ENCODE results near the gene ARHGAP6. TPM values are rescaled to one million over a fixed set of nuclear protein-coding genes. Genes with fewer than 3 reads are reported as not detected.
A peak's percentile ranks its signal among the peaks of the same experiment; 100 is the strongest.

ARHGAP6 gene
- total RNA-seq, 2 donors from 2014 or later = 0.30 to 16.1 TPM

DNA sequence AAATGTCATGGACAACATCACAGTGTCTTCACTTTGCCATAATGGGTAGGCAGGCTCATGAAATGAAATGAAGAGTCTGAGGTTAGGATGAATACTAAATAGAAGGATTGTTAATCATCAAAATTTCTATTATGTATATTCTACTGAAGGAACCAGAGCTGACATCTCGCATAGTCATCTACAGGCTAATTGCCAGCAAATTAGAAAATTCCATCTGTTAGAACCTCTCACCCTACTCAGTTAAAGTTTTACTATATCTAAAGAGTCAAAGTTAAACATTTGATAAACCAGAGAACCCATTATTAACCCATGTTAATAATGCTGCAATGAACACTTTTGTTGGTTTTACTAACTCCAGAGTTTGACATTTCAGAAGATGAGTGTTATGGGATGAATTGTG, 114.6 kb downstream of the ARHGAP6 start:
- Mint-ChIP-seq H3K27ac (no peak overlapping the region), H3K27me3 (peaks cover 31% of the 10 kb centered on the region), H3K4me1 (no peaks in the 10 kb centered on the region), H3K36me3 (ENCODE audit: low read depth) (no peaks in the 10 kb centered on the region), H3K4me3 (no peak overlapping the region)
- ATAC-seq = no peak
- H3K9me3 ChIP-seq (ENCODE audit: control insufficient read depth, low read length, poor library complexity, severe bottlenecking) = no peaks in the 10 kb centered on the region
- no peak for DNase-seq

DNA sequence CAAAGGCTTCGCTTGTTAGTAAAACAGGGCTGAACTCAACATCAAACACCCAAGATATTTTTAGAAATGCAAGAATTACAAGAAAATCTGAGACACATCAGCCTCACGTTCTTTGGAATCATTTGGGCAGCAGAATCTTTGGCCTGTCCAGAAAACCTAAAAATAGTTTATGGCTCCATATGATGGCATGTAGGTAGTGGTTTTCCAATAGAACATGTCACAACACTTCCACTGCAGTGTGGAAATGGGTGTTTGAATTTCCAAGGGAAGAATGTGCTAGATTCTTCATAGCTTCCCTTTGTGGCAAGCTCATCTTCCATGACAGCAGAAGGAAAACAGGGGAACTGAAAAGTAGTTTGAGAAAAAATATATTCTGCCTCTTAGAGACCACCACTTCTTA, 118.8 kb downstream of the ARHGAP6 start:
- Mint-ChIP-seq H3K27me3 (peaks cover 7% of the 10 kb centered on the region), H3K36me3 (ENCODE audit: low read depth) (no peaks in the 10 kb centered on the region), H3K4me1 (no peaks in the 10 kb centered on the region), H3K27ac (no peak overlapping the region), H3K4me3 (no peak overlapping the region)
- H3K9me3 ChIP-seq (ENCODE audit: control insufficient read depth, low read length, poor library complexity, severe bottlenecking) = no peaks in the 10 kb centered on the region
- no peak for ATAC-seq
- DNase-seq = no peak

DNA sequence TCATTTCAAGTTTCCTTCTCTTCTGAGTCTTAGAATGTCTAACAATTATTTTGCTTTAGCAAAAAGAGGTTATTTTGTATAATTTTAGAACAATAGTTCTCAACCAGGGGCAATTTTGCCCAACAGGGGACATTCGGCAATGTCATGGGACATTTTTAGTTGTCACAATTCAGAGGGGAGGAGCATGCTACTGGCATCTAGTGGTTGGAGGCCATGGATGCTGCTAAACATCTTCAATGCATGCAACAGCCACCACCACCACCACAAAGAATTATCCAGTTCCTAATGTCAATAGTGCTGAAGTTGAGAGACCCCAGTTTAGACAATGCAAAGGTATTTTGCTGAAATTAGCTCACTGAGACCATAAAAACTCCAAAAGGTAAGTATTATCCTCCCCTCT, 122.5 kb downstream of the ARHGAP6 start:
- Mint-ChIP-seq H3K27ac (no peak overlapping the region), H3K4me3 (no peak overlapping the region), H3K27me3 (peaks cover 5% of the 10 kb centered on the region), H3K36me3 (ENCODE audit: low read depth) (no peaks in the 10 kb centered on the region), H3K4me1 (no peaks in the 10 kb centered on the region)
- DNase-seq = no peak
- no peaks in the 10 kb centered on the region for H3K9me3 ChIP-seq (ENCODE audit: control insufficient read depth, low read length, poor library complexity, severe bottlenecking)
- ATAC-seq = no peak

DNA sequence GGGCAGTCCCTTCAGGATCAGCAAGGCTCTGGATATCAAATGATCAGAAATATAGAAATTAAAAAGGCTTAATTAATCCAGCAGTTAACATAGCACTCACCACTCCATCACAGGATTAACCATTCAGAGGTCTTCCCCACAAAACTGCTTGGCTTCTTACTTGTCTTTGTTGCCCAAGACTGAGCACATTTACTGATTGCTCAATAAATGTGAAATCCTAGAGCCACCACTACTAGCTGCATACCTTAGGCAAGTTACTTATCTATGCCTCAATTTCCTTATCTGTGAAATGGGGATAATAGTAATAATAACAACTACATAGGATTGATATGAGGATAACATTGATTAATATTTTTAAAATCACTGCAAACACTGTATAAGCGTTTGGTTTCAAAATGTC, 124.2 kb downstream of the ARHGAP6 start:
- Mint-ChIP-seq H3K27me3 (peaks cover 5% of the 10 kb centered on the region), H3K4me3 (no peak overlapping the region), H3K36me3 (ENCODE audit: low read depth) (no peaks in the 10 kb centered on the region), H3K27ac (no peak overlapping the region), H3K4me1 (no peaks in the 10 kb centered on the region)
- no peaks in the 10 kb centered on the region for H3K9me3 ChIP-seq (ENCODE audit: control insufficient read depth, low read length, poor library complexity, severe bottlenecking)
- DNase-seq (no peak), ATAC-seq (no peak)

DNA sequence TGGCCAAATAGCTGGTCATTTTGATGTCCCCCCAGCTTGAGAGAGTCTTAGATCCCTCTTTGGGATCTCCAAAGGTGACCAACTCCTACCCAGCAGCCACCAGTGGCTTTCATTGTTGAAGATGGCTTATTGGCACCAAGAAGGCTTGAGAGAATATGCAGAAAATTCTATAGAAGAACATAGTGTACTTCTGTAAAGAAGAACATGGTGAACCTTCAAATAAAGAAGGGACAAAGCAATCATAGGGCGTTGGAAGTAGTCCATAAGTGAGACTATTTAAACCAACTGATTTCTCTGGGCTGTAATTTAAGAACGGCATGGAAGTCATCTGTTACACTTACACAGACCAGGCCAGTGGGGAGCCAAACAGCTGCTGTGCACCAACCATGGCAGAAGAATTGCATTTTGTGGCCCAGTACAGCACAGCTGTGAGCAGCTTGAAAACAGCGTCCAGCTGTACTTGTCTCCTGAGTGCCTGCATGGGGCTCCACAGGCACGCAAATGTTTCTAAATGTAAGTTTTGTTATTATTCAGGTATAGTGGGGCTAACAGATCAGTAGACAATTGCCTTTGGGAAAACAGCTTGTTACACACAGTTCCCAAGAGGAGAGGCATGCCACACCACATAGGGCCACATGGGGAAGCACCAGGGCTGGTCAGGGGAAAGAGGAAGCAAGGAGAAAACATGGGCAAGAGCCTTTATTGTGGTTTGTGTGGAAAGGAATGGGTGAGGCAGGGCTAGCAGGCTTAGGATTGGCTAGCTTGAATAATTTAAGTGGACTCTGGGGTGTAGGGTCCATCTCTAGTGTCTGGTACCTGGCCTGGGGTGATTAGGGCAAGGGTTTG, 125.0 kb downstream of the ARHGAP6 start:
- DNase-seq (no peak), ATAC-seq (no peak)
- Mint-ChIP-seq H3K36me3 (ENCODE audit: low read depth) (no peaks in the 10 kb centered on the region), H3K27me3 (peaks cover 5% of the 10 kb centered on the region), H3K4me3 (no peak overlapping the region), H3K4me1 (no peaks in the 10 kb centered on the region), H3K27ac (no peak overlapping the region)
- no peaks in the 10 kb centered on the region for H3K9me3 ChIP-seq (ENCODE audit: control insufficient read depth, low read length, poor library complexity, severe bottlenecking)

DNA sequence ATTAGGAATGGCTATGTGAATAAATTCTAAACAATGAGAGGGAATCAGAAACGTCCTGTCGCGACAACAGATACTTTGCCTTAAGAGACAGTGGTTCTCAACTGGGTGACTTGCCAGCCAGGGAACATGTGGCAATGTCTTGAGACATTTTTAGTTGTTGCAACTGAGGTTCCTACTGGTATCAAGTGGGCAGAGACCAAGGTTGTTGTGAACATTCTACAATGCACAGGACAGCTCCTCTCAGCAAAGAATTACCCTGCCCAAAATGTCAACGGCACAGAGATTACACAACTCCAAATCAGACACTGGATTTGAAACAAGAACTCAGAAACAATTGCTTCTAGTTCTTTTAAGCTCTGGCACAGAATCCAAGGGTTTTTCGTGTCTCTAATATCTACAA, 128.6 kb downstream of the ARHGAP6 start:
- H3K27me3 Mint-ChIP-seq = peaks cover 5% of the 10 kb centered on the region
- no peak overlapping the region for H3K4me3 Mint-ChIP-seq
- H3K36me3 Mint-ChIP-seq (ENCODE audit: low read depth) = no peaks in the 10 kb centered on the region
- DNase-seq = no peak
- H3K9me3 ChIP-seq (ENCODE audit: control insufficient read depth, low read length, poor library complexity, severe bottlenecking) = no peaks in the 10 kb centered on the region
- ATAC-seq = no peak
- H3K4me1 Mint-ChIP-seq = no peaks in the 10 kb centered on the region
- H3K27ac Mint-ChIP-seq = no peak overlapping the region

DNA sequence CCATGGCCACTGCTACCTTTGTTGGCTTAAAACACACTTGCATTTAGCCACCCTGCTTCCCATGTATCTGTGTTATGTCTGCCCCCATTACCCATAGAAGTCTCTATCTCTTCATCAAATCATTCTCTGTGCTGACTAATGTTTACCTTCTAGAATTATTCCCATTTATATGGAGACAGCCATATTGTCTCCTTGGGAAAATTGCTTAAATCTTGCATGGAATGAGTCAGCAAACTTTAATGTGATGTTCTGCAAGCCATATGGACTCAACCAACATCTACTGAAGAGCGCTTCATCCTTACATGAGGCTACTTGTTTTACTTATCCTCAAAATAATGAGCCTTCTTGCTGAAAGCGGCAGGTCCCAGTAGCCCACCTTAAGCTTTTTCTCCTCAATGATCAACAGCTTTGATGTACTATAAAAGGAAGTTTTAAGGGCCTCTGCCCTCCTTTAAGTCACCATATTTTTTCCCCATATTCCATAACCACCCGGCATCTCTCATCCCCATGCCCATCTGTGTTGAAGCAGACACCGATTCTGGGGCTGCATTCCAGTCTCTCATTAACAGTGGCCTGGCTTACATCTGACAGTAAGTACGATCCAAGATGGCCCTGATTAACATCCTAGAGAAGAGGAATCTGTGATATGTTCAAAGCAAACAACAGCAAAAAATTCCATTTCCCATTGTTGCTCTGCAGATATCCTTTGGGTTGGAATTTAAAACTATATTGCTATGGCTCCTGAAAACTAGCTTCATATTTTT, 130.4 kb downstream of the ARHGAP6 start:
- DNase-seq = no peak
- Mint-ChIP-seq H3K4me1 (no peaks in the 10 kb centered on the region), H3K4me3 (no peak overlapping the region), H3K36me3 (ENCODE audit: low read depth) (no peaks in the 10 kb centered on the region), H3K27me3 (no peaks in the 10 kb centered on the region), H3K27ac (no peak overlapping the region)
- no peak for ATAC-seq
- H3K9me3 ChIP-seq (ENCODE audit: control insufficient read depth, low read length, poor library complexity, severe bottlenecking) = no peaks in the 10 kb centered on the region

DNA sequence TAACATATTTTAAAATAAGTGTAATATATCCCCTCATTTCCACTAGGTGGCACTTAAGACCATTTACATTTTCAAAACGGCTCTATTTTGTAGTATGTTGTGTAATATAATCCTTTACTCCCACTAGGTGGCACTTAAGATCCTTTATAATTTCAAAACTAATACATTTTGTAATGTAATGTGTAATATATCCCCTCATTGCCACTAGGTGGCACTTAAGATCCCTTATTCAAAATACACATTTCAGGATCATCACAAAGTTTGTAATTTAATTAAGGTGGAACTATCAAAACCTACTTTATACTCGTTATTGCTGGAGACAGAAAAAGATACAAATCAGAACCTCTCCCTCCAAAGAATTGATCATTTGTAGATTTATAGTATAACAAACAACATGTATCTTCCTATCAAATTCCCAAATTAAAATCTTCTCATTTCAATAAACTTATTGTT, 132.5 kb downstream of the ARHGAP6 start:
- peak; percentile 99 for ATAC-seq
- no peaks in the 10 kb centered on the region for H3K36me3 Mint-ChIP-seq (ENCODE audit: low read depth)
- no peaks in the 10 kb centered on the region for H3K27me3 Mint-ChIP-seq
- no peak overlapping the region for H3K4me3 Mint-ChIP-seq
- H3K4me1 Mint-ChIP-seq = no peaks in the 10 kb centered on the region
- no peak overlapping the region for H3K27ac Mint-ChIP-seq
- DNase-seq = no peak
- no peaks in the 10 kb centered on the region for H3K9me3 ChIP-seq (ENCODE audit: control insufficient read depth, low read length, poor library complexity, severe bottlenecking)

DNA sequence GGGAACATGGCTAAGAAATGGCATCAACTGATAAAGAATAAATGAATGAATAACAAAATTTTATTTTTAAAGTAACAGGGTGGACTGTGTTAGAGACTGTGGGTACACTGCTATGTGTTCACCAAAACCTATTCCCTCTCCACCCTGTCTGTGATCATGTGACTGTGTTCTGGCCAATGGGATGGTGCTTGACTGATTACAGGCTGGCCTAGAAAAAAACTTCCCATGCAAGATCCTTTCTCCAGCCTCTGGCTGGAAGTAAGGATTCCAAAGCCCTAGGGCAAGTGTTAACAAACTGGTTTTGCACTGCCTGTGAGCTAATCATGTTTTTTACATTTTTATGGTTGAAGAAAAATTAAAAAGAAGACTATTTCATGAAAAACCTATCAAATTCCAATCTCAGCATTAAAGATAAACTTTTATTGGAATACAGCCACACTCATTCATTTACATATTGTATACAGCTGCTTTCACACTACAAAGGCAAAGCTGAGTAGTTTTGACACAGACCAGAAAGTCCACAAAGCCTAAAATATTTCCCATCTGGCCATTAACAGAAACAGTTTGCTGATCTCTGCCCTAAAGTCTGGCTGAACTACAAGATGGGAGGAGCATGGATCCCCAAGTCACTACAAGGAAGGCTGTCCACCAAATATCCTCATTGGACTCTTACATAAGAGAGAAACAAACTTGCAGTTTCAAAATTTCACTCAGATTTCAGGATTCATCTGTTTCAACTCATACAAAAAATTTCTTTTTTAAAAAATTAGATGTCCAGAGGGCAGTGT, 133.2 kb downstream of the ARHGAP6 start:
- no peak for ATAC-seq
- no peak overlapping the region for H3K27ac Mint-ChIP-seq

DNA sequence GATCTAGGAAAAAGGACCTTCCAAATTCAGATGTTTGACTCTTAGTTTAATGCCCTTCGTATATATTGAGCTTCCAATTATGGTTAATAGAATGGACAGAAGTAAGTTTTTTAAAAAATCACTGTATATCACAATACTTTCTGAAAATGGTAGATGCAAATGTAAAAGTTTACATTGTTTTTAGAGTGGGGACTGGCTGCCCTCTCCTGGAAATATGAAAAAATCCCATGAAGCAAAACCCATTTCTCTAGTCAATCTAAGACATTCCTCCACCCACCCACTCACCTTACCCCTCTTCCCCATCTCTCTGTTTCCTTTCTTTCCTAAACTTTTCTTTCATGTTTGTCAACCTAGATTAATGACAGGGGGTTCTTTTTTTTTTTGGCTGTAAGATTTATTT, 134.5 kb downstream of the ARHGAP6 start:
- H3K9me3 ChIP-seq (ENCODE audit: control insufficient read depth, low read length, poor library complexity, severe bottlenecking) = no peaks in the 10 kb centered on the region
- DNase-seq = no peak
- Mint-ChIP-seq H3K4me1 (no peaks in the 10 kb centered on the region), H3K27ac (no peak overlapping the region), H3K36me3 (ENCODE audit: low read depth) (no peaks in the 10 kb centered on the region), H3K27me3 (no peaks in the 10 kb centered on the region), H3K4me3 (no peak overlapping the region)
- no peak for ATAC-seq

More for the DNA sequence above, 133.2 kb downstream of the ARHGAP6 start:
- no peaks in the 10 kb centered on the region for H3K27me3 Mint-ChIP-seq
- H3K4me3 Mint-ChIP-seq = no peak overlapping the region
- no peaks in the 10 kb centered on the region for H3K9me3 ChIP-seq (ENCODE audit: control insufficient read depth, low read length, poor library complexity, severe bottlenecking)
- DNase-seq = no peak
- no peaks in the 10 kb centered on the region for H3K36me3 Mint-ChIP-seq (ENCODE audit: low read depth)
- H3K4me1 Mint-ChIP-seq = no peaks in the 10 kb centered on the region

DNA sequence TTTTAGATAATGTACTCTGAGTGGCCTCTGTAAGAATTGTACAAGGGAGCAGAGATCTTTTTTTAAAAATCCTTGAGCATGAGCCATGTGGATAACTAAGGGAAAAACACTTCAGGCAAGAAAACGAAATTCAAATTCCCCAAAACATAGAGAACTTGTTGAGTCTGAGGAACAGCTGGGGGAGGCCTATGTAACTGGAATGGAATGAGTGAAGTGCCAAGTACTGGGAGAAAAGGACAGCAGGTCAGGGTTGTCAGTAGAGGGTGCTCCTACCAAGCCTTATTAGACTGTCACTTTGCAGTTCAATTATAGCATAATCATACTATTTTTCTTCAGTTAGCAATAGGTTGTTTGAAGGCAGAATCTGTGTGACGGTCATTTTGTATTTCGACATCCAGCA, 135.1 kb downstream of the ARHGAP6 start:
- Mint-ChIP-seq H3K4me3 (no peak overlapping the region), H3K27ac (no peak overlapping the region), H3K36me3 (ENCODE audit: low read depth) (no peaks in the 10 kb centered on the region), H3K4me1 (no peaks in the 10 kb centered on the region), H3K27me3 (no peaks in the 10 kb centered on the region)
- DNase-seq (no peak), ATAC-seq (no peak)
- H3K9me3 ChIP-seq (ENCODE audit: control insufficient read depth, low read length, poor library complexity, severe bottlenecking) = no peaks in the 10 kb centered on the region

DNA sequence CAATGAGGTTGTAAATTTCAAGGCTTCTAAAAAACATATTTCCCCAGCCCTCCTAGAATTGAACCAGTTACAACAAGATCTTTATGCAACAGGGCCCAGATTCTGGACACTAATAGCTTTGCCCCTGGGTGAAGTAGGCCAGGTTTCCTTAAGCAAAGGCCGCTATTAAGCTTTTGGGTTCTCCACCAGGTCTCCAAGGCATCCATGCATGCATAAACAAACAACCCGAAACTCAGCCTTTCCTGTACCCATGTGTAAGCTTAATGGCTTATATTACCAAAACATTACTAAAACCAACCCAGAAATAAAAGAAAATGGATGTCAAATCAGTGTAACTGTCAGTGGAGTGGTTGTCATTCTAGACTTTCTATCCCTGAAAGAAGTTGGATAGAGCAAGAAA, 137.1 kb downstream of the ARHGAP6 start:
- Mint-ChIP-seq H3K4me1 (no peaks in the 10 kb centered on the region), H3K4me3 (no peak overlapping the region), H3K27ac (no peak overlapping the region)

DNA sequence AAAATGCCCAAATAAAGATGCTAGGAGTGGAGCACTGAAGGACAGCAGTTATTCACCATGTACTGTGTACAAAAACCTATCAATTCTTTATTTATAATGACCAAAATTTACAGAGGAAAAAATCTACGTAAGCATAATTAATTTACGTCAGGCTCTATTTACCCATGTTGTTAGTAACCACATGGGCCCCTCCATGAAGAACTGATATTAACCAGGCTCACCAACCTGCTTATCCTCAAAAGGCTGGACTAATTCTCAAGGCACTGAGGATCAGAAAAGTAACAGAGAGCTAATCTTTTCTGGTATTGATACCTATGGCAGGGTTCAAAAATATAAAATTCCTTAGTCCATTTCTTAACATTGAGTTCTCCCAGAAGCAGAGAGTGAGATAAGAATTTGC, 140.0 kb downstream of the ARHGAP6 start:
- no peak for DNase-seq
- Mint-ChIP-seq H3K27ac (no peak overlapping the region), H3K27me3 (no peaks in the 10 kb centered on the region), H3K4me3 (no peak overlapping the region), H3K4me1 (no peaks in the 10 kb centered on the region), H3K36me3 (ENCODE audit: low read depth) (no peaks in the 10 kb centered on the region)
- no peak for ATAC-seq
- no peaks in the 10 kb centered on the region for H3K9me3 ChIP-seq (ENCODE audit: control insufficient read depth, low read length, poor library complexity, severe bottlenecking)

More for the DNA sequence above, 137.1 kb downstream of the ARHGAP6 start:
- no peaks in the 10 kb centered on the region for H3K27me3 Mint-ChIP-seq
- no peaks in the 10 kb centered on the region for H3K36me3 Mint-ChIP-seq (ENCODE audit: low read depth)
- DNase-seq = no peak
- ATAC-seq = no peak
- no peaks in the 10 kb centered on the region for H3K9me3 ChIP-seq (ENCODE audit: control insufficient read depth, low read length, poor library complexity, severe bottlenecking)
